ENCODE data around the gene ELF2. TPM values are rescaled to one million over a fixed set of nuclear protein-coding genes. Genes with fewer than 3 reads are reported as not detected.

Gene ELF2
- total RNA-seq, 1 experiment from 2014 or later: 21.9 TPM

GRCh38 chr4:139137763-139138162 lies 39.3 kb downstream of the ELF2 start:
- CTCF ChIA-PET: no interaction called here
- H3K36me3 ChIP-seq (ENCODE audit: control insufficient read depth, insufficient read depth, low read length): no peaks in the 10 kb centered on the region
- intact Hi-C loops (cut with micrococcal nuclease; ENCODE audit: unreplicated experiment) (no loop called here), in situ Hi-C loops (cut with HindIII; ENCODE audit: low pct_unique_long_range_greater_than_20kb, low sequenced_read_pairs) (no loop called here)
- H3K27me3 ChIP-seq (ENCODE audit: control insufficient read depth, insufficient read depth, low read length): no peaks in the 10 kb centered on the region
- H3K4me1 ChIP-seq (ENCODE audit: control insufficient read depth, insufficient read depth, low read length): no peaks in the 10 kb centered on the region
- ATAC-seq: no peak
- H3K27ac ChIP-seq (ENCODE audit: low read length): no peak overlapping the region
- no TSS peak for BruUV-seq (replicated peaks)
- no peaks in the 10 kb centered on the region for H3K9me3 ChIP-seq (ENCODE audit: control insufficient read depth, insufficient read depth, low read depth, low read length)
- no peak for DNase-seq (ENCODE audit: low read depth, low spot score)
- POLR2A ChIA-PET: no interaction called here
- H3K4me3 ChIP-seq (ENCODE audit: low read depth in 2 of 2, low read length in 2 of 2): no peak overlapping the region
- TF ChIP-seq SIN3A (IDR thresholded peaks at IDR 0.05; ENCODE audit: borderline replicate concordance, insufficient read depth, low read depth, low read length): no peak

GRCh38 chr4:139134403-139134802 lies 42.6 kb downstream of the ELF2 start:
- no peak for DNase-seq (ENCODE audit: low read depth, low spot score)
- TF ChIP-seq CTCF (IDR thresholded peaks at IDR 0.05): no peak
- no peak for TF ChIP-seq POLR2AphosphoS5 (IDR thresholded peaks at IDR 0.05; ENCODE audit: low read depth, low read length)
- TF ChIP-seq REST (IDR thresholded peaks at IDR 0.05; ENCODE audit: insufficient read depth in 1 of 2, low read depth in 2 of 2, low read length in 1 of 2): no peak
- no peak for TF ChIP-seq SIN3A (IDR thresholded peaks at IDR 0.05; ENCODE audit: borderline replicate concordance, insufficient read depth, low read depth, low read length)
- TF ChIP-seq TCF7L2 (IDR thresholded peaks at IDR 0.05; ENCODE audit: low read depth, low read length): no peak
- no peak overlapping the region for H3K27ac ChIP-seq (ENCODE audit: low read length)
- BruUV-seq (replicated peaks): no TSS peak
- intact Hi-C loops (cut with micrococcal nuclease; ENCODE audit: unreplicated experiment) (no loop called here), in situ Hi-C loops (cut with HindIII; ENCODE audit: low pct_unique_long_range_greater_than_20kb, low sequenced_read_pairs) (no loop called here)
- ATAC-seq: no peak
- H3K9me3 ChIP-seq (ENCODE audit: control insufficient read depth, insufficient read depth, low read depth, low read length): no peaks in the 10 kb centered on the region
- ChIA-PET CTCF (no interaction called here), POLR2A (no interaction called here)
- H3K4me1 ChIP-seq (ENCODE audit: control insufficient read depth, insufficient read depth, low read length): no peaks in the 10 kb centered on the region
- H3K36me3 ChIP-seq (ENCODE audit: control insufficient read depth, insufficient read depth, low read length): no peaks in the 10 kb centered on the region
- no peaks in the 10 kb centered on the region for H3K27me3 ChIP-seq (ENCODE audit: control insufficient read depth, insufficient read depth, low read length)
- H3K4me3 ChIP-seq (ENCODE audit: low read depth in 2 of 2, low read length in 2 of 2): no peak overlapping the region

GRCh38 chr4:139131209-139131870 lies 45.7 kb downstream of the ELF2 start:
- ChIA-PET CTCF (no interaction called here), POLR2A (no interaction called here)
- H3K9me3 ChIP-seq (ENCODE audit: control insufficient read depth, insufficient read depth, low read depth, low read length): no peaks in the 10 kb centered on the region
- in situ Hi-C loops (cut with HindIII; ENCODE audit: low pct_unique_long_range_greater_than_20kb, low sequenced_read_pairs): no loop called here
- ATAC-seq (no peak), DNase-seq (ENCODE audit: low read depth, low spot score) (no peak)
- no TSS peak for BruUV-seq (replicated peaks)
- H3K27me3 ChIP-seq (ENCODE audit: control insufficient read depth, insufficient read depth, low read length): no peaks in the 10 kb centered on the region
- intact Hi-C loops (cut with micrococcal nuclease; ENCODE audit: unreplicated experiment): no loop called here
- H3K27ac ChIP-seq (ENCODE audit: low read length): no peak overlapping the region
- TF ChIP-seq REST (IDR thresholded peaks at IDR 0.05; ENCODE audit: insufficient read depth in 1 of 2, low read depth in 2 of 2, low read length in 1 of 2) (no peak), SIN3A (IDR thresholded peaks at IDR 0.05; ENCODE audit: borderline replicate concordance, insufficient read depth, low read depth, low read length) (no peak), CTCF (IDR thresholded peaks at IDR 0.05) (no peak)
- H3K4me3 ChIP-seq (ENCODE audit: low read depth in 2 of 2, low read length in 2 of 2): no peak overlapping the region
- no peaks in the 10 kb centered on the region for H3K4me1 ChIP-seq (ENCODE audit: control insufficient read depth, insufficient read depth, low read length)
- H3K36me3 ChIP-seq (ENCODE audit: control insufficient read depth, insufficient read depth, low read length): no peaks in the 10 kb centered on the region

Measured in Panc1 (cell line).